Measurements from ENCODE around the gene BMERB1. TPM values are rescaled to one million over a fixed set of nuclear protein-coding genes. Genes with fewer than 3 reads are reported as not detected.

BMERB1 gene
- total RNA-seq, 1 experiment from 2014 or later, result 3.8 TPM

DNA sequence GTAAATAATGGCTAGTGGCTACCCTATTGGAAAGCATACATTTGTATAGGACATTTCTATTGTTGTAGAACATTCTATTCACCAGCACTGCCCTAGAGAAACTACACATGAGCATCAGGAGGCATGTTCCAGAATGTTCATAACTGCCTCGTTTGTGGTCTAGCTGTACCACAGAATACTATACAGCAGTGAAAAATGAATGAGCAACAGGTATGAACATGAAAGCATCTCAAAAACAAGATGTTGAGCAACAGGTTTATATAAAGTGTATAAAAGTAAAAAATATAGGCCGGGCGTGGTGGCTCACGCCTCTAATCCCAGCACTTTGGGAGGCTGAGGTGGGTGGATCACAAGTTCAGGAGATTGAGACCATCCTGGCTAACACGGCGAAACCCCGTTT, 91.7 kb downstream of the BMERB1 start:
- Histone ChIP-seq H3K27ac (ENCODE audit: low read length) (no peak overlapping the region), H3K79me2 (ENCODE audit: low read length) (no peaks in the 10 kb centered on the region), H3K4me1 (ENCODE audit: insufficient read depth, low read length) (no peaks in the 10 kb centered on the region), H3F3A (ENCODE audit: low read length, unreplicated experiment) (no peaks in the 10 kb centered on the region), H3K36me3 (ENCODE audit: low read depth, low read length) (no peaks in the 10 kb centered on the region), H3K4me2 (ENCODE audit: low read length) (no peak overlapping the region), H3K9me2 (replicated peaks; ENCODE audit: low read length) (no peaks in the 10 kb centered on the region), H4K20me1 (ENCODE audit: low read length) (no peaks in the 10 kb centered on the region), H3K9me3 (ENCODE audit: low read length) (no peaks in the 10 kb centered on the region), H3K27me3 (ENCODE audit: low read length) (no peaks in the 10 kb centered on the region), H3K4me3 (ENCODE audit: low read length) (no peak overlapping the region), H2AFZ (ENCODE audit: low read length) (no peak overlapping the region), H3K9ac (ENCODE audit: low read length) (no peak overlapping the region)
- no TSS peak for BruUV-seq (replicated peaks)
- ATAC-seq (no peak), DNase-seq (no peak)
- ChIA-PET CTCF (no interaction called here), POLR2A (ENCODE audit: unreplicated experiment) (no interaction called here)
- intact Hi-C loops (cut with micrococcal nuclease), result no loop called here
- no peak for TF ChIP-seq EZH2phosphoT487 (IDR thresholded peaks at IDR 0.05; ENCODE audit: borderline replicate concordance, low read length)
- no peak for TF ChIP-seq EZH2 (IDR thresholded peaks at IDR 0.05; ENCODE audit: low read length, unreplicated experiment)
- TF ChIP-seq, protein P1, sequence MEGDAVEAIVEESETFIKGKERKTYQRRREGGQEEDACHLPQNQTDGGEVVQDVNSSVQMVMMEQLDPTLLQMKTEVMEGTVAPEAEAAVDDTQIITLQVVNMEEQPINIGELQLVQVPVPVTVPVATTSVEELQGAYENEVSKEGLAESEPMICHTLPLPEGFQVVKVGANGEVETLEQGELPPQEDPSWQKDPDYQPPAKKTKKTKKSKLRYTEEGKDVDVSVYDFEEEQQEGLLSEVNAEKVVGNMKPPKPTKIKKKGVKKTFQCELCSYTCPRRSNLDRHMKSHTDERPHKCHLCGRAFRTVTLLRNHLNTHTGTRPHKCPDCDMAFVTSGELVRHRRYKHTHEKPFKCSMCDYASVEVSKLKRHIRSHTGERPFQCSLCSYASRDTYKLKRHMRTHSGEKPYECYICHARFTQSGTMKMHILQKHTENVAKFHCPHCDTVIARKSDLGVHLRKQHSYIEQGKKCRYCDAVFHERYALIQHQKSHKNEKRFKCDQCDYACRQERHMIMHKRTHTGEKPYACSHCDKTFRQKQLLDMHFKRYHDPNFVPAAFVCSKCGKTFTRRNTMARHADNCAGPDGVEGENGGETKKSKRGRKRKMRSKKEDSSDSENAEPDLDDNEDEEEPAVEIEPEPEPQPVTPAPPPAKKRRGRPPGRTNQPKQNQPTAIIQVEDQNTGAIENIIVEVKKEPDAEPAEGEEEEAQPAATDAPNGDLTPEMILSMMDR (conservative IDR thresholded peaks at IDR 0.05; ENCODE audit: low read depth, low read length), result no peak

DNA sequence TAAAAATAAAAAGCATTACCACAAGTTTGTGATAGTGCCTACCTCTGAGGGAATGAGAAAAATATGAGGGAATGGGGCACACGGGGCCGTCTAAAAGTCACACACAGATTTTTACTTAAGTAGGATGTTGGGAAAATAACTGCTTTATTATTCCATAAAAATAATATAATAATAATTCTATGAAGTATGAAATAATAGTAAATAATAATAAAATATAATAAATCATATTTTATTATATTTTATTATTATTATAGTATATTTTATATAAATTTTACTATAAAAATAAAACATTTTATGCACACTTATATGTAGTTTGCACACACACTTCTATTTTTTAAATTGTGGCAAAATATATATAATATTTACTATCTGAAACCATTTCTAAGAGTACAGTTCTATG, 92.3 kb downstream of the BMERB1 start:
- no peak overlapping the region for H3K4me2 ChIP-seq (ENCODE audit: low read length)

DNA sequence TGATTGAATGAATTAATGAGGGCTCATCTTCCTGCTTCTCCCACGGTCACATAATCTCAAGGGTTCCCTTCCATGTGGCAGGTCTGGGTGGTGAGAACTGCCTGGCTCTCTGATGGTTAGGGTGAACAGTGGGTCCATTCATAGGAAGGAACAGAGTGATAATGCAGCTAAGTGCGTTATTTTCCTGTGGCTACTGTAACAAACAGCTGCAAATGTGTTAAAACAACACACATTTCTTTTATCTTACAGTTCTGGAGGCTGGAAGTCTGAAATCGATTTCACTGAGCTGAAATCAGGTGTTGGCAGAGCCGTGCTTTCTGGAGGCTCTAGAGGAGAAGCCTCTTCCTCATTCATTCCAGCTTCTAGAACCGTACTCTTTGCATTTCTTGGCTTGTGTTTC, 95.3 kb downstream of the BMERB1 start:
- ChIA-PET POLR2A (ENCODE audit: unreplicated experiment) (no interaction called here), CTCF (no interaction called here)
- Histone ChIP-seq H3K4me1 (ENCODE audit: insufficient read depth, low read length) (no peaks in the 10 kb centered on the region), H4K20me1 (ENCODE audit: low read length) (no peaks in the 10 kb centered on the region), H3K9me2 (replicated peaks; ENCODE audit: low read length) (no peaks in the 10 kb centered on the region), H3K9me3 (ENCODE audit: low read length) (no peaks in the 10 kb centered on the region), H3K4me2 (ENCODE audit: low read length) (no peak overlapping the region), H3K27ac (ENCODE audit: low read length) (no peak overlapping the region), H3K27me3 (ENCODE audit: low read length) (no peaks in the 10 kb centered on the region), H2AFZ (ENCODE audit: low read length) (no peak overlapping the region), H3F3A (ENCODE audit: low read length, unreplicated experiment) (no peaks in the 10 kb centered on the region), H3K4me3 (ENCODE audit: low read length) (no peak overlapping the region), H3K79me2 (ENCODE audit: low read length) (no peaks in the 10 kb centered on the region), H3K9ac (ENCODE audit: low read length) (no peak overlapping the region), H3K36me3 (ENCODE audit: low read depth, low read length) (no peaks in the 10 kb centered on the region)
- TF ChIP-seq EZH2 (IDR thresholded peaks at IDR 0.05; ENCODE audit: low read length, unreplicated experiment), result no peak
- TF ChIP-seq, protein P1 (conservative IDR thresholded peaks at IDR 0.05; ENCODE audit: low read depth, low read length), result no peak
- TF ChIP-seq EZH2phosphoT487 (IDR thresholded peaks at IDR 0.05; ENCODE audit: borderline replicate concordance, low read length), result no peak
- DNase-seq (no peak), ATAC-seq (no peak)
- no TSS peak for BruUV-seq (replicated peaks)
- intact Hi-C loops (cut with micrococcal nuclease), result no loop called here

More for the DNA sequence above, 92.3 kb downstream of the BMERB1 start:
- H3K27me3 ChIP-seq (ENCODE audit: low read length), result no peaks in the 10 kb centered on the region
- no peak overlapping the region for H2AFZ ChIP-seq (ENCODE audit: low read length)
- no peaks in the 10 kb centered on the region for H3K79me2 ChIP-seq (ENCODE audit: low read length)
- no peaks in the 10 kb centered on the region for H3F3A ChIP-seq (ENCODE audit: low read length, unreplicated experiment)
- CTCF ChIA-PET, result no interaction called here
- no peak for TF ChIP-seq EZH2 (IDR thresholded peaks at IDR 0.05; ENCODE audit: low read length, unreplicated experiment)
- TF ChIP-seq, protein P1 (conservative IDR thresholded peaks at IDR 0.05; ENCODE audit: low read depth, low read length), result no peak
- TF ChIP-seq EZH2phosphoT487 (IDR thresholded peaks at IDR 0.05; ENCODE audit: borderline replicate concordance, low read length), result no peak
- DNase-seq (no peak), ATAC-seq (no peak)
- POLR2A ChIA-PET (ENCODE audit: unreplicated experiment), result no interaction called here
- H3K9ac ChIP-seq (ENCODE audit: low read length), result no peak overlapping the region
- H4K20me1 ChIP-seq (ENCODE audit: low read length), result no peaks in the 10 kb centered on the region
- no peaks in the 10 kb centered on the region for H3K9me2 ChIP-seq (replicated peaks; ENCODE audit: low read length)
- H3K27ac ChIP-seq (ENCODE audit: low read length), result no peak overlapping the region
- H3K4me3 ChIP-seq (ENCODE audit: low read length), result no peak overlapping the region
- intact Hi-C loops (cut with micrococcal nuclease), result no loop called here
- H3K9me3 ChIP-seq (ENCODE audit: low read length), result no peaks in the 10 kb centered on the region
- no TSS peak for BruUV-seq (replicated peaks)
- H3K4me1 ChIP-seq (ENCODE audit: insufficient read depth, low read length), result no peaks in the 10 kb centered on the region
- no peaks in the 10 kb centered on the region for H3K36me3 ChIP-seq (ENCODE audit: low read depth, low read length)
